Measurements from ENCODE around the gene FGF14. TPM values are rescaled to one million over a fixed set of nuclear protein-coding genes. Genes with fewer than 3 reads are reported as not detected.

FGF14 gene
- total RNA-seq, 1 experiment from 2014 or later = 0.22 TPM

DNA sequence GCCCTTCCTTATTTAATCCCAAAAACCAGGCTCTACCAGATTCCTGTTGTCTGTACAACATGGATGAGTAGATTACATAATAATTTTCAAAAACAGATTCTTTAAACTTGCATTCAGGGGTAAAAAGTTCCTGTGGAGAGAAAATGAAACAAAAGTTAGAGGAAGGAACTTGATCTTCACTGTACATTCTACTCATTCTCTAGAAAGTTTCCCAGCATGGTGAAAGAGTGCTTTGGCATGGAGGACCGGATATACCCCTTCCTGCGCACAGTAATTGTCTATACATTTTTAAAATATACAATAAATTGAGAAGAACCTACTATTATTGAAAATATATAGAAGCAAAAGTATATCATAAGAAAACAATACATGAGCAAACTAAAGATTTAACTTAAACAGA lies 675.2 kb downstream of the FGF14 start:
- no peak overlapping the region for H2BK12ac ChIP-seq (ENCODE audit: insufficient read length, low read depth, low read length)
- no peak overlapping the region for H3K4me2 ChIP-seq (ENCODE audit: insufficient read depth, insufficient read length, low read length)
- H3K4ac ChIP-seq (ENCODE audit: low read depth, low read length) = no peak overlapping the region
- TF ChIP-seq, protein P1, sequence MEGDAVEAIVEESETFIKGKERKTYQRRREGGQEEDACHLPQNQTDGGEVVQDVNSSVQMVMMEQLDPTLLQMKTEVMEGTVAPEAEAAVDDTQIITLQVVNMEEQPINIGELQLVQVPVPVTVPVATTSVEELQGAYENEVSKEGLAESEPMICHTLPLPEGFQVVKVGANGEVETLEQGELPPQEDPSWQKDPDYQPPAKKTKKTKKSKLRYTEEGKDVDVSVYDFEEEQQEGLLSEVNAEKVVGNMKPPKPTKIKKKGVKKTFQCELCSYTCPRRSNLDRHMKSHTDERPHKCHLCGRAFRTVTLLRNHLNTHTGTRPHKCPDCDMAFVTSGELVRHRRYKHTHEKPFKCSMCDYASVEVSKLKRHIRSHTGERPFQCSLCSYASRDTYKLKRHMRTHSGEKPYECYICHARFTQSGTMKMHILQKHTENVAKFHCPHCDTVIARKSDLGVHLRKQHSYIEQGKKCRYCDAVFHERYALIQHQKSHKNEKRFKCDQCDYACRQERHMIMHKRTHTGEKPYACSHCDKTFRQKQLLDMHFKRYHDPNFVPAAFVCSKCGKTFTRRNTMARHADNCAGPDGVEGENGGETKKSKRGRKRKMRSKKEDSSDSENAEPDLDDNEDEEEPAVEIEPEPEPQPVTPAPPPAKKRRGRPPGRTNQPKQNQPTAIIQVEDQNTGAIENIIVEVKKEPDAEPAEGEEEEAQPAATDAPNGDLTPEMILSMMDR (conservative IDR thresholded peaks at IDR 0.05) = no peak
- H3K9ac ChIP-seq (ENCODE audit: extremely low read depth, insufficient read length, low read length) = no peak overlapping the region
- no CpG with 5 or more reads among the region's 2 CpGs for WGBS (ENCODE audit: extremely low coverage, insufficient read length, low lambda C conversion rate)
- H3K56ac ChIP-seq (ENCODE audit: insufficient read length, low read depth, low read length) = no peak overlapping the region
- H2AFZ ChIP-seq (ENCODE audit: low read length) = no peak overlapping the region
- no peaks in the 10 kb centered on the region for H3K9me3 ChIP-seq (ENCODE audit: control insufficient read depth, low read depth, low read length)
- H3K27me3 ChIP-seq (ENCODE audit: insufficient read depth, low read length) = no peaks in the 10 kb centered on the region
- no peaks in the 10 kb centered on the region for H3K4me1 ChIP-seq (ENCODE audit: insufficient read depth, low read length)
- Mint-ChIP-seq H3K36me3 (ENCODE audit: insufficient read depth in 1 of 3, low read depth in 3 of 3) (no peaks in the 10 kb centered on the region), H3K4me1 (no peaks in the 10 kb centered on the region), H3K4me3 (no peak overlapping the region), H3K9me3 (no peaks in the 10 kb centered on the region; a peak in 2 of 5 replicates), H3K27me3 (ENCODE audit: low read depth) (peaks cover 2% of the 10 kb centered on the region; the same call in 1 of the 2 replicates), H3K27ac (no peak overlapping the region)
- no peak overlapping the region for H4K91ac ChIP-seq (ENCODE audit: insufficient read length, low read depth, low read length)
- no peak overlapping the region for H2BK120ac ChIP-seq (ENCODE audit: low read depth, low read length, poor library complexity, severe bottlenecking)
- no peak for DNase-seq
- H3K14ac ChIP-seq (ENCODE audit: insufficient read depth, low read length) = no peak overlapping the region
- H3K79me1 ChIP-seq (ENCODE audit: insufficient read depth, low read depth, low read length, poor library complexity, severe bottlenecking) = no peaks in the 10 kb centered on the region
- H4K5ac ChIP-seq (ENCODE audit: insufficient read length, low read depth, low read length) = no peak overlapping the region
- no peaks in the 10 kb centered on the region for H3K23me2 ChIP-seq (ENCODE audit: insufficient read length, low read depth, low read length, poor library complexity, severe bottlenecking)
- H3K79me2 ChIP-seq (ENCODE audit: insufficient read depth, low read length) = no peaks in the 10 kb centered on the region
- no peak overlapping the region for H3K27ac ChIP-seq (ENCODE audit: insufficient read length, low read depth, low read length)
- H3K18ac ChIP-seq (ENCODE audit: insufficient read length, low read depth, low read length) = no peak overlapping the region
- no peaks in the 10 kb centered on the region for H4K20me1 ChIP-seq (ENCODE audit: control insufficient read depth, insufficient read depth, insufficient read length)
- no peak overlapping the region for H2BK15ac ChIP-seq (ENCODE audit: low read depth, low read length)
- no peak overlapping the region for H2BK5ac ChIP-seq (ENCODE audit: insufficient read length, low read length)
- H2BK20ac ChIP-seq (ENCODE audit: low read depth, low read length, poor library complexity, severe bottlenecking) = no peak overlapping the region
- no peak overlapping the region for H4K8ac ChIP-seq (replicated peaks; ENCODE audit: insufficient read length, low read depth, low read length)
- H2AK5ac ChIP-seq (ENCODE audit: insufficient read length, low read length) = no peak overlapping the region
- H3T11ph ChIP-seq (ENCODE audit: low read length) = no peak overlapping the region
- no peak overlapping the region for H3K23ac ChIP-seq (ENCODE audit: insufficient read length, low read depth, low read length)

All from H9 (cell line).